H9 (cell line): Measurements from ENCODE around the gene SPRED3. TPM values are rescaled to one million over a fixed set of nuclear protein-coding genes. Genes with fewer than 3 reads are reported as not detected.

Experiments used
- DNase-seq: peaks from one replicate; pipeline ENCODE4 v3.0.0-alpha.2; 2017
- H2AFZ ChIP-seq: one replicate; pipeline ENCODE4 v1.6.1; 2013; ENCODE audit warnings: mild to moderate bottlenecking, low read length, control low read depth, moderate library complexity
- H2AK5ac ChIP-seq: 2 replicates; pipeline ENCODE4 v1.6.1; 2013; ENCODE audit warnings: low read length, control low read depth, mixed read lengths; ENCODE audit not compliant: insufficient read length
- H2BK120ac ChIP-seq: one replicate; pipeline ENCODE4 v1.6.1; 2013; ENCODE audit warnings: low read depth, mild to moderate bottlenecking, low read length, control low read depth, inconsistent platforms; ENCODE audit not compliant: poor library complexity, severe bottlenecking
- H2BK12ac ChIP-seq: 2 replicates; pipeline ENCODE4 v1.6.1; 2013; ENCODE audit warnings: low read length, control low read depth, mixed read lengths, low read depth; ENCODE audit not compliant: insufficient read length
- H2BK15ac ChIP-seq: 2 replicates; pipeline ENCODE4 v1.6.1; 2013; ENCODE audit warnings: low read depth, low read length, control low read depth
- H2BK20ac ChIP-seq: one replicate; pipeline ENCODE4 v1.6.1; 2013; ENCODE audit warnings: low read depth, mild to moderate bottlenecking, low read length, control low read depth, inconsistent platforms; ENCODE audit not compliant: poor library complexity, severe bottlenecking
- H2BK5ac ChIP-seq: 2 replicates; pipeline ENCODE4 v1.6.1; 2013; ENCODE audit warnings: low read length, control low read depth, mixed read lengths; ENCODE audit not compliant: insufficient read length
- H3K14ac ChIP-seq: 2 replicates; pipeline ENCODE4 v1.6.1; 2013; ENCODE audit warnings: low read length, control low read depth; ENCODE audit not compliant: insufficient read depth
- H3K18ac ChIP-seq: 2 replicates; pipeline ENCODE4 v1.6.1; 2013; ENCODE audit warnings: low read depth, mild to moderate bottlenecking, mixed read lengths, low read length, control low read depth; ENCODE audit not compliant: insufficient read length
- H3K23ac ChIP-seq: 2 replicates; pipeline ENCODE4 v1.6.1; 2013; ENCODE audit warnings: low read length, control low read depth, mixed read lengths, low read depth; ENCODE audit not compliant: insufficient read length
- H3K23me2 ChIP-seq: 2 replicates; pipeline ENCODE4 v1.6.1; 2013; ENCODE audit warnings: low read depth, mild to moderate bottlenecking, mixed read lengths, low read length, control low read depth; ENCODE audit not compliant: insufficient read length, poor library complexity, severe bottlenecking
- H3K27ac ChIP-seq: 2 replicates; pipeline ENCODE4 v1.5.1; 2013; ENCODE audit warnings: low read length, control low read depth, mixed read lengths, low read depth; ENCODE audit not compliant: insufficient read length
- H3K27me3 ChIP-seq: 2 replicates; pipeline ENCODE4 v1.6.1; 2013; ENCODE audit warnings: low read length, control low read depth, inconsistent platforms; ENCODE audit not compliant: insufficient read depth
- H3K4ac ChIP-seq: 2 replicates; pipeline ENCODE4 v1.6.1; 2013; ENCODE audit warnings: low read depth, mild to moderate bottlenecking, control low read depth, inconsistent platforms, low read length, moderate library complexity
- H3K4me1 ChIP-seq: 2 replicates; pipeline ENCODE4 v1.6.1; 2013; ENCODE audit warnings: low read length, control low read depth, inconsistent platforms; ENCODE audit not compliant: insufficient read depth
- H3K4me2 ChIP-seq: 2 replicates; pipeline ENCODE4 v1.6.1; 2013; ENCODE audit warnings: low read length, control low read depth, mixed read lengths; ENCODE audit not compliant: insufficient read length, insufficient read depth
- H3K56ac ChIP-seq: 2 replicates; pipeline ENCODE4 v1.6.1; 2013; ENCODE audit warnings: low read depth, mild to moderate bottlenecking, mixed read lengths, low read length, control low read depth; ENCODE audit not compliant: insufficient read length
- H3K79me1 ChIP-seq: 2 replicates; pipeline ENCODE4 v1.6.1; 2013; ENCODE audit warnings: low read depth, mild to moderate bottlenecking, moderate library complexity, low read length, control low read depth, inconsistent platforms; ENCODE audit not compliant: insufficient read depth, poor library complexity, severe bottlenecking
- H3K79me2 ChIP-seq: 2 replicates; pipeline ENCODE4 v1.6.1; 2013; ENCODE audit warnings: low read length, control low read depth, inconsistent platforms; ENCODE audit not compliant: insufficient read depth
- H3K9ac ChIP-seq: 2 replicates; pipeline ENCODE4 v1.6.1; 2013; ENCODE audit warnings: low read length, control low read depth, mixed read lengths; ENCODE audit not compliant: insufficient read length; ENCODE audit errors: extremely low read depth
- H3K9me3 ChIP-seq: one replicate; pipeline ENCODE4 v1.6.1; 2013; ENCODE audit warnings: low read depth, low read length, inconsistent platforms; ENCODE audit not compliant: control insufficient read depth
- H3T11ph ChIP-seq: one replicate; pipeline ENCODE4 v1.6.1; 2013; ENCODE audit warnings: mild to moderate bottlenecking, low read length, control low read depth, inconsistent platforms
- H4K20me1 ChIP-seq: one replicate; pipeline ENCODE4 v1.6.1; 2013; ENCODE audit not compliant: control insufficient read depth, insufficient read length, insufficient read depth
- H4K5ac ChIP-seq: 2 replicates; pipeline ENCODE4 v1.6.1; 2013; ENCODE audit warnings: low read depth, mild to moderate bottlenecking, mixed read lengths, low read length, control low read depth; ENCODE audit not compliant: insufficient read length
- H4K8ac ChIP-seq: replicated peaks from 2 replicates; pipeline ENCODE4 v1.6.1; 2013; ENCODE audit warnings: low read length, control low read depth, mixed read lengths, low read depth; ENCODE audit not compliant: insufficient read length
- H4K91ac ChIP-seq: 2 replicates; pipeline ENCODE4 v1.6.1; 2013; ENCODE audit warnings: low read depth, mild to moderate bottlenecking, moderate library complexity, mixed read lengths, low read length, control low read depth; ENCODE audit not compliant: insufficient read length
- H3K27ac Mint-ChIP-seq, 3 experiments: 2 replicates in 2 of 3; 3 replicates in 1 of 3; pipeline ENCODE4 v1.8.0; 2020 to 2021; ENCODE audit warnings: mixed read lengths in 3 of 3, mild to moderate bottlenecking in 1 of 3, moderate library complexity in 1 of 3
- H3K27me3 Mint-ChIP-seq: 2 replicates; pipeline ENCODE4 v1.8.0; 2021; ENCODE audit warnings: low read depth, mild to moderate bottlenecking, moderate library complexity, mixed read lengths
- H3K36me3 Mint-ChIP-seq, 3 experiments: 2 replicates in 2 of 3; 3 replicates in 1 of 3; pipeline ENCODE4 v1.8.0; 2020 to 2021; ENCODE audit warnings: low read depth in 3 of 3, mixed read lengths in 3 of 3; ENCODE audit not compliant: insufficient read depth in 1 of 3
- H3K4me1 Mint-ChIP-seq, 2 experiments: 2 replicates each; pipeline ENCODE4 v1.8.0; 2020; ENCODE audit warnings: mixed read lengths in 2 of 2
- H3K4me3 Mint-ChIP-seq, 2 experiments: 2 replicates in 1 of 2; 3 replicates in 1 of 2; pipeline ENCODE4 v1.8.0; 2020 to 2021; ENCODE audit warnings: mild to moderate bottlenecking in 2 of 2, mixed read lengths in 2 of 2, moderate library complexity in 1 of 2
- H3K9me3 Mint-ChIP-seq, 2 experiments: 2 replicates in 1 of 2; 3 replicates in 1 of 2; pipeline ENCODE4 v1.8.0; 2020; ENCODE audit warnings: mild to moderate bottlenecking in 2 of 2, mixed read lengths in 2 of 2, moderate library complexity in 1 of 2
- WGBS: extraction: QIAGEN DNeasy Blood & Tissue Kit; methylation state at CpG from one replicate; pipeline ENCODE4 v1.1.7; 2013; ENCODE audit warnings: missing lambda C conversion rate, low lambda C conversion rate, mixed read lengths; ENCODE audit not compliant: insufficient read length; ENCODE audit errors: extremely low coverage; 5-methylcytosine and 5-hydroxymethylcytosine counted together
- total RNA-seq: library from RNA; stranded (reverse); gene quantifications from 2 replicates; pipeline ENCODE4 v1.2.1, GENCODE V29; 2021
- TF ChIP-seq, protein P1 (sequence below): fragments of 200-600 bp; sonication (generic); conservative IDR thresholded peaks from 3 replicates; pipeline ENCODE4 v1.8.0; 2021; ENCODE audit warnings: antibody characterized with exemption, mild to moderate bottlenecking

Gene SPRED3
- total RNA-seq, 1 experiment from 2014 or later = 16.4 TPM

DNA sequence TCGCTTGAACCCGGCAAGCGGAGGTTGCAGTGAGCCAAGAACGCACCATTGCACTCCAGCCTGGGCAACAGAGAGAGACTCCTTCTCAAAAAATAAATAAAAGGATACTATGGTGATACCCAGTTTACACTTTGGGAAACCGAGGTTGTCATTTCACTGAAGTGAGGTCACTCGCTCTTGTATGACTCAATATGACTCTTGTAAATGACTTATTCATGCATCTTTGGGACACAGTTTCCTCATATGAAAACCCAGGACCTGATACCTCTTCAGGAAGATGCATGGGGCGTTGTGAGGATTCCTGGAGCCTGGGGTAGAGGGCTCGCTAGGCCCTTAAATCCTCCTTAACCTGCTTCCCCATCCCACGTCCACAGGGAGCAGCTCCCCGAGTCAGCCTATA is 9.6 kb upstream of the SPRED3 start:
- Histone ChIP-seq H4K8ac (no peak overlapping the region), H3K79me2 (peaks cover 16% of the 10 kb centered on the region; the same call in 1 of the 2 replicates), H3K79me1 (peaks cover 12% of the 10 kb centered on the region), H3K4me2 (no peak overlapping the region), H3K23me2 (peaks cover 11% of the 10 kb centered on the region), H2BK20ac (no peak overlapping the region), H3K9me3 (no peaks in the 10 kb centered on the region), H2AK5ac (no peak overlapping the region), H2BK5ac (no peak overlapping the region), H3K27me3 (no peaks in the 10 kb centered on the region), H3K14ac (no peak overlapping the region), H2BK12ac (no peak overlapping the region), H3T11ph (no peak overlapping the region), H4K91ac (no peak overlapping the region), H2AFZ (no peak overlapping the region), H2BK15ac (no peak overlapping the region), H3K23ac (no peak overlapping the region), H4K20me1 (peaks cover 3% of the 10 kb centered on the region), H3K56ac (no peak overlapping the region), H4K5ac (no peak overlapping the region), H3K4me1 (no peaks in the 10 kb centered on the region), H3K18ac (no peak overlapping the region), H2BK120ac (no peak overlapping the region), H3K9ac (no peak overlapping the region), H3K27ac (no peak overlapping the region), H3K4ac (no peak overlapping the region)
- DNase-seq = no peak
- Mint-ChIP-seq H3K27me3 (no peaks in the 10 kb centered on the region), H3K9me3 (no peaks in the 10 kb centered on the region), H3K36me3 (peaks cover 29 to 63% (median 49%) of the 10 kb centered on the region in 3 experiments; a peak in 6 of 7 replicates), H3K4me3 (no peak overlapping the region), H3K4me1 (peaks cover 14 to 18% of the 10 kb centered on the region in 2 experiments), H3K27ac (no peak overlapping the region)
- TF ChIP-seq, protein P1, sequence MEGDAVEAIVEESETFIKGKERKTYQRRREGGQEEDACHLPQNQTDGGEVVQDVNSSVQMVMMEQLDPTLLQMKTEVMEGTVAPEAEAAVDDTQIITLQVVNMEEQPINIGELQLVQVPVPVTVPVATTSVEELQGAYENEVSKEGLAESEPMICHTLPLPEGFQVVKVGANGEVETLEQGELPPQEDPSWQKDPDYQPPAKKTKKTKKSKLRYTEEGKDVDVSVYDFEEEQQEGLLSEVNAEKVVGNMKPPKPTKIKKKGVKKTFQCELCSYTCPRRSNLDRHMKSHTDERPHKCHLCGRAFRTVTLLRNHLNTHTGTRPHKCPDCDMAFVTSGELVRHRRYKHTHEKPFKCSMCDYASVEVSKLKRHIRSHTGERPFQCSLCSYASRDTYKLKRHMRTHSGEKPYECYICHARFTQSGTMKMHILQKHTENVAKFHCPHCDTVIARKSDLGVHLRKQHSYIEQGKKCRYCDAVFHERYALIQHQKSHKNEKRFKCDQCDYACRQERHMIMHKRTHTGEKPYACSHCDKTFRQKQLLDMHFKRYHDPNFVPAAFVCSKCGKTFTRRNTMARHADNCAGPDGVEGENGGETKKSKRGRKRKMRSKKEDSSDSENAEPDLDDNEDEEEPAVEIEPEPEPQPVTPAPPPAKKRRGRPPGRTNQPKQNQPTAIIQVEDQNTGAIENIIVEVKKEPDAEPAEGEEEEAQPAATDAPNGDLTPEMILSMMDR = no peak
- no CpG with 5 or more reads among the region's 10 CpGs for WGBS
